Left forelimb (tissue), 1 donor: ENCODE data around the gene RDH12.
"Not testable (repeated sequence)": the region's sequence is repeated elsewhere in the genome, so short reads cannot be mapped to it uniquely, and the experiment has no call there.

ENCODE experiments used
- DNase-seq: peaks from one replicate; pipeline ENCODE4 v3.0.0-alpha.2; 2018; ENCODE audit warnings: low spot score

Gene RDH12

GRCh38 chr14:67705211-67705610, 3.5 kb downstream of the RDH12 start:
- no peak for DNase-seq

- not testable (repeated sequence) for DNase-seq
Measured at GRCh38 chr14:67709346-67709745, 7.7 kb downstream of the RDH12 start.

GRCh38 chr14:67709796-67710195, 8.1 kb downstream of the RDH12 start:
- not testable (repeated sequence) for DNase-seq

GRCh38 chr14:67710209-67710608, 8.5 kb downstream of the RDH12 start:
- no peak for DNase-seq

- no peak for DNase-seq
Measured at GRCh38 chr14:67717048-67717447, 15.4 kb downstream of the RDH12 start.

GRCh38 chr14:67718265-67718664, 16.6 kb downstream of the RDH12 start:
- no peak for DNase-seq

- not testable (repeated sequence) for DNase-seq
Measured at GRCh38 chr14:67719385-67719784, 17.7 kb downstream of the RDH12 start.

- no peak for DNase-seq
Measured at GRCh38 chr14:67719866-67720265, 18.2 kb downstream of the RDH12 start.

GRCh38 chr14:67721875-67722274, 20.2 kb downstream of the RDH12 start:
- no peak for DNase-seq

- DNase-seq = no peak
Measured at GRCh38 chr14:67722293-67722692, 20.6 kb downstream of the RDH12 start.

- DNase-seq = no peak
Measured at GRCh38 chr14:67725171-67725570, 23.5 kb downstream of the RDH12 start.

GRCh38 chr14:67727361-67727760, 25.7 kb downstream of the RDH12 start:
- DNase-seq = no peak

GRCh38 chr14:67728258-67728657, 26.6 kb downstream of the RDH12 start:
- no peak for DNase-seq

GRCh38 chr14:67729072-67729885, 27.6 kb downstream of the RDH12 start:
- DNase-seq = no peak

GRCh38 chr14:67733616-67734015, 31.9 kb downstream of the RDH12 start:
- DNase-seq = no peak

GRCh38 chr14:67734675-67735074, 33.0 kb downstream of the RDH12 start:
- no peak for DNase-seq

- no peak for DNase-seq
Measured at GRCh38 chr14:67735336-67736147, 33.9 kb downstream of the RDH12 start.

- no peak for DNase-seq
Measured at GRCh38 chr14:67736771-67737170, 35.1 kb downstream of the RDH12 start.

GRCh38 chr14:67738740-67739504, 37.2 kb downstream of the RDH12 start:
- DNase-seq = no peak

GRCh38 chr14:67744046-67744445, 42.4 kb downstream of the RDH12 start:
- no peak for DNase-seq

- no peak for DNase-seq
Measured at GRCh38 chr14:67746927-67747326, 45.2 kb downstream of the RDH12 start.

- DNase-seq = no peak
Measured at GRCh38 chr14:67748312-67748711, 46.6 kb downstream of the RDH12 start.
